PC-3 (cell line): ENCODE results near the gene KCNJ10. TPM values are rescaled to one million over a fixed set of nuclear protein-coding genes. Genes with fewer than 3 reads are reported as not detected.

Experiments
- ATAC-seq: fragments of 200-7000 bp; cut with Tn5 transposase; 2 replicates; pipeline ENCODE4 v1.9.1; 2020; ENCODE audit warnings: mild to moderate bottlenecking, moderate library complexity
- BruUV-seq: library from RNA; stranded (reverse); fragments of 400-500 nt; replicated peaks from 2 replicates; lab custom pipeline; 2021; lab: Mats Ljungman, UMichigan
- CTCF ChIA-PET: fragments of 300-600 bp; sonication (Branson Sonifier 250); formaldehyde crosslinking; loops from one replicate; lab custom pipeline; 2022; ENCODE audit warnings: antibody characterized with exemption; lab: Charles Lee
- POLR2A ChIA-PET: fragments of 300-600 bp; sonication (Branson Sonifier 250); formaldehyde crosslinking; loops from one replicate; lab custom pipeline; 2022; ENCODE audit warnings: antibody characterized with exemption; ENCODE audit not compliant: unreplicated experiment; lab: Charles Lee
- DNase-seq: peaks from one replicate; pipeline ENCODE4 v3.0.0-alpha.2; 2015
- H2AFZ ChIP-seq: fragments of 300-600 bp; sonication (generic); 2 replicates; pipeline ENCODE4 v1.6.0; 2016; ENCODE audit warnings: antibody characterized with exemption, low read length
- H3F3A ChIP-seq: fragments of 300-600 bp; sonication (generic); one replicate; pipeline ENCODE4 v1.6.0; 2017; ENCODE audit warnings: antibody characterized with exemption, low read length, control low read depth, mild to moderate bottlenecking; ENCODE audit not compliant: unreplicated experiment
- H3K27ac ChIP-seq: fragments of 300-600 bp; sonication (generic); 2 replicates; pipeline ENCODE4 v1.5.1; 2016; ENCODE audit warnings: mild to moderate bottlenecking, low read length
- H3K27me3 ChIP-seq: fragments of 300-600 bp; sonication (generic); 2 replicates; pipeline ENCODE4 v1.6.1; 2016; ENCODE audit warnings: low read length, mixed read lengths
- H3K36me3 ChIP-seq: fragments of 300-600 bp; sonication (generic); 2 replicates; pipeline ENCODE4 v1.6.1; 2016; ENCODE audit warnings: low read depth, mixed run types, low read length, mixed read lengths
- H3K4me1 ChIP-seq: fragments of 300-600 bp; sonication (generic); 2 replicates; pipeline ENCODE4 v1.5.1; 2016; ENCODE audit warnings: low read length; ENCODE audit not compliant: insufficient read depth
- H3K4me2 ChIP-seq: fragments of 300-600 bp; sonication (generic); 2 replicates; pipeline ENCODE4 v1.6.0; 2016; ENCODE audit warnings: low read length
- H3K4me3 ChIP-seq: fragments of 300-600 bp; sonication (generic); 2 replicates; pipeline ENCODE4 v1.5.1; 2016; ENCODE audit warnings: mild to moderate bottlenecking, low read length, mixed read lengths
- H3K79me2 ChIP-seq: fragments of 300-600 bp; sonication (generic); 2 replicates; pipeline ENCODE4 v1.6.1; 2017; ENCODE audit warnings: low read length, mixed read lengths
- H3K9ac ChIP-seq: fragments of 300-600 bp; sonication (generic); 2 replicates; pipeline ENCODE4 v1.6.0; 2016; ENCODE audit warnings: mild to moderate bottlenecking, low read length
- H3K9me2 ChIP-seq: fragments of 300-600 bp; sonication (generic); replicated peaks from 2 replicates; pipeline ENCODE4 v1.6.1; 2016; ENCODE audit warnings: mixed run types, low read length, mixed read lengths
- H3K9me3 ChIP-seq: fragments of 300-600 bp; sonication (generic); 2 replicates; pipeline ENCODE4 v1.6.1; 2016; ENCODE audit warnings: low read length, mixed read lengths
- H4K20me1 ChIP-seq: fragments of 300-600 bp; sonication (generic); 2 replicates; pipeline ENCODE4 v1.6.1; 2016; ENCODE audit warnings: low read length, mixed read lengths
- EZH2 ChIP-seq: fragments of 300-600 bp; sonication (generic); IDR thresholded peaks from one replicate; pipeline ENCODE4 v1.6.1; 2017; ENCODE audit warnings: antibody characterized with exemption, mild to moderate bottlenecking, low read length; ENCODE audit not compliant: unreplicated experiment
- EZH2phosphoT487 ChIP-seq: fragments of 300-600 bp; sonication (generic); IDR thresholded peaks from 2 replicates; pipeline ENCODE4 v1.6.1; 2018; ENCODE audit warnings: mild to moderate bottlenecking, antibody characterized with exemption, low read length, borderline replicate concordance
- intact Hi-C: fragments of 100-400 bp; cut with micrococcal nuclease; formaldehyde crosslinking; loops from 2 replicates; pipeline ENCODE4 v1.9.0; 2023
- total RNA-seq: library from RNA; depleted of rRNA; stranded (reverse); fragments of >200 nt; gene quantifications from 2 replicates; pipeline ENCODE4 v1.2.3, GENCODE V29; 2014
- TF ChIP-seq, protein P1 (sequence below): fragments of 300-600 bp; sonication (generic); conservative IDR thresholded peaks from 2 replicates; pipeline ENCODE4 v1.5.1; 2017; ENCODE audit warnings: antibody characterized with exemption, low read depth, mild to moderate bottlenecking, low read length

The KCNJ10 gene
- total RNA-seq, 1 experiment from 2014 or later = 0.15 TPM

DNA sequence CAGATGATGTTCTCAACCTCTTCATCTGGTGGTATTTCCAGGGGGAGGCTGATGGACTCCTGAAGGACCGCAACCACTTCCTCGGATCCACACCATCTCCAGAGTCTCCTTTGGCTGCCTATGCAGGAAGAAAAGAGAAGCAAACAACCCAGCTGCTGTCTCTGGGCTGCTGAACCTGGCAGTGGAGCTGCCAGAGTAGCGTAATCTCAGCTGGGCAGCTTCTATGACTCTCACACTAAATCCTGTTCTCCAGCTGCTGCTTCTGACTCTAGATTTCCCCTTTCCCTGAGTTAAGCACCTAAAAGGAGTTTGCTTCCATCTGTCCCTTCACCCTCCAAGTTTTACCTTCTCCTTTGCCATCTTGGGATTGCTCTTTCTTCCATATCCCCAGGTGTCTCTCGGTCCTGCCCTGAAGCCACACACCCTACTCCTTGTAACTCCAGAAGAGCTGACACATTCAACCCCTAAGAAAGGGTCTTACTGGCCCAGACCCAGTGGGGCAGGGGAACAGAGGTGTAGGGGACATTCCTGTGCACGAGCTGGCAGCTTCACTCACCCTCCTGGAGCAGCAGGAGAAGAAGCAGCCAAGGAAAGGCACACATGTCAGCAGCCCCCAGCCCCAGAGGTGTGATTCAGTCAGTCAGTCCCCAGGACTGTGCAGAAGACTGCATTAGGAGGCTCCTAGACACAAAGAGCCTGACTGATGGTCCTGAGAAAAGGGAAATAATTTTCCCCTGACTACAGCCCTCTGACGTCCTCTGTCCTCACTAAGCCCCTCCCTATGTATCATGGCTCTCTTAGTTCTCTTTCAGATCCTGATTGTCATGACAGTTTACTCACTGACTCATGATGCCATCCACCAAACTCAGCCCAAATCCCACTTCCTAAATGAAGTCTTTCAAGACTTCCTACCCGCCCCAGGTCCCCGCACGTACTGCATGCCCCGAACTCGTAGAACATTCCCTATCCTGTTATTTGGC is 116.1 kb downstream of the KCNJ10 start, which contains the start of gene SLAMF9:
Gene SLAMF9, minus strand, starts transcription at position 702 of the 980 bp plus-strand sequence. Its CDS starts 100 bp downstream, at position 602.
- peak; percentile 92 for DNase-seq
- H3K27me3 ChIP-seq = no peaks in the 10 kb centered on the region
- ChIA-PET CTCF (interaction anchor here (1.6 kb wide), 1 partner anchor 53 kb away, joined by 7 read pairs; no protein-coding TSS in a partner anchor), POLR2A (no interaction called here)
- intact Hi-C loops = no loop called here
- peak within 1 kb of the TSS; percentile 68 for H3K4me2 ChIP-seq
- H4K20me1 ChIP-seq = no peaks in the 10 kb centered on the region
- no peaks in the 10 kb centered on the region for H3F3A ChIP-seq
- H3K79me2 ChIP-seq = no peaks in the 10 kb centered on the region
- peaks cover 27% of the 10 kb centered on the region for H3K4me1 ChIP-seq
- TF ChIP-seq, protein P1, sequence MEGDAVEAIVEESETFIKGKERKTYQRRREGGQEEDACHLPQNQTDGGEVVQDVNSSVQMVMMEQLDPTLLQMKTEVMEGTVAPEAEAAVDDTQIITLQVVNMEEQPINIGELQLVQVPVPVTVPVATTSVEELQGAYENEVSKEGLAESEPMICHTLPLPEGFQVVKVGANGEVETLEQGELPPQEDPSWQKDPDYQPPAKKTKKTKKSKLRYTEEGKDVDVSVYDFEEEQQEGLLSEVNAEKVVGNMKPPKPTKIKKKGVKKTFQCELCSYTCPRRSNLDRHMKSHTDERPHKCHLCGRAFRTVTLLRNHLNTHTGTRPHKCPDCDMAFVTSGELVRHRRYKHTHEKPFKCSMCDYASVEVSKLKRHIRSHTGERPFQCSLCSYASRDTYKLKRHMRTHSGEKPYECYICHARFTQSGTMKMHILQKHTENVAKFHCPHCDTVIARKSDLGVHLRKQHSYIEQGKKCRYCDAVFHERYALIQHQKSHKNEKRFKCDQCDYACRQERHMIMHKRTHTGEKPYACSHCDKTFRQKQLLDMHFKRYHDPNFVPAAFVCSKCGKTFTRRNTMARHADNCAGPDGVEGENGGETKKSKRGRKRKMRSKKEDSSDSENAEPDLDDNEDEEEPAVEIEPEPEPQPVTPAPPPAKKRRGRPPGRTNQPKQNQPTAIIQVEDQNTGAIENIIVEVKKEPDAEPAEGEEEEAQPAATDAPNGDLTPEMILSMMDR = no peak
- TF ChIP-seq EZH2phosphoT487 (no peak), EZH2 (no peak)
- no peaks in the 10 kb centered on the region for H3K36me3 ChIP-seq
- H3K9me2 ChIP-seq = no peaks in the 10 kb centered on the region
- peak within 1 kb of the TSS; percentile 56 for H3K9ac ChIP-seq
- peak within 1 kb of the TSS; percentile 82 for H3K27ac ChIP-seq
- peak within 1 kb of the TSS; percentile 47 for H2AFZ ChIP-seq
- TSS peak; percentile 62 for BruUV-seq
- peak within 1 kb of the TSS; percentile 24; the same call in 1 of the 2 replicates for H3K4me3 ChIP-seq
- H3K9me3 ChIP-seq = no peaks in the 10 kb centered on the region
- ATAC-seq = peak; percentile 90

DNA sequence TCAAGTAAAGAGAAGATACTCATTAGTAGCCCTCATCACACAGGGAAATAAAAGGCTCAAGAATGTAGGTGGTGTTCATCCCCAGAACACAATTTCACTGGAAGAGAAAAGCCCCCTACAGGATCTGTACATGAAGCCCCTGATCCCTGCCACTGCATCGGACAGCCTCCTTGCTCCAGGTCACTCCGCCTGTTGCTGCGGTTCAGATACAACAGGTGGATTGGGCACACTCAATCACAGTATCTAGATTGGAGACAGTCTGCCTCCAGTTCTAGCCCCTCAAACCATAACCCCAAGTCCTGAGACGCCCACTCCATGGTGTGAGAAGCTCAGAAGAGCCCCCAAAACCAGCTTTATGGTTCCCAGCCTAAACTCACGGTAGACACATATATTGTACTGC is 117.0 kb downstream of the KCNJ10 start:
- Histone ChIP-seq H3K27ac (no peak overlapping the region), H3K79me2 (no peaks in the 10 kb centered on the region), H3F3A (no peaks in the 10 kb centered on the region), H3K9me2 (no peaks in the 10 kb centered on the region), H3K9ac (no peak overlapping the region), H3K27me3 (no peaks in the 10 kb centered on the region), H3K4me1 (peaks cover 29% of the 10 kb centered on the region), H4K20me1 (no peaks in the 10 kb centered on the region), H3K9me3 (no peaks in the 10 kb centered on the region), H3K4me3 (no peak overlapping the region), H3K4me2 (no peak overlapping the region), H2AFZ (no peak overlapping the region), H3K36me3 (no peaks in the 10 kb centered on the region)
- intact Hi-C loops = no loop called here
- POLR2A ChIA-PET = interaction anchor here (0.6 kb wide), 1 partner anchor 51 kb away, joined by 4 read pairs; no protein-coding TSS in a partner anchor
- no TSS peak for BruUV-seq
- CTCF ChIA-PET = interaction anchor here (1.6 kb wide), 1 partner anchor 54 kb away, joined by 7 read pairs; no protein-coding TSS in a partner anchor
- no peak for DNase-seq
- ATAC-seq = no peak
- TF ChIP-seq EZH2 (no peak), EZH2phosphoT487 (no peak)
- TF ChIP-seq, protein P1 = no peak
